Measurements from ENCODE around the gene ISL1. TPM values are rescaled to one million over a fixed set of nuclear protein-coding genes. Genes with fewer than 3 reads are reported as not detected.

Gene ISL1
- total RNA-seq, 1 experiment from 2014 or later, result not detected

- Histone ChIP-seq H3K4me3 (ENCODE audit: low read length) (no peak overlapping the region), H3K27ac (ENCODE audit: low read length) (no peak overlapping the region), H3K36me3 (ENCODE audit: insufficient read depth, low read length) (no peaks in the 10 kb centered on the region), H3K9me3 (ENCODE audit: low read length) (no peaks in the 10 kb centered on the region), H3K79me2 (ENCODE audit: low read length) (no peaks in the 10 kb centered on the region), H3K4me1 (ENCODE audit: low read length) (no peaks in the 10 kb centered on the region), H3K4me2 (ENCODE audit: low read depth, low read length, poor library complexity, severe bottlenecking) (no peak overlapping the region), H2AFZ (ENCODE audit: low read length) (no peak overlapping the region), H4K20me1 (ENCODE audit: insufficient read depth, low read depth, low read length) (no peaks in the 10 kb centered on the region), H3K9me2 (replicated peaks; ENCODE audit: insufficient read depth, low read length) (no peaks in the 10 kb centered on the region), H3K27me3 (ENCODE audit: low read length) (no peaks in the 10 kb centered on the region), H3K9ac (ENCODE audit: low read length) (no peak overlapping the region)
- DNase-seq, result peak; percentile 7
These were observed 15.8 kb downstream of the ISL1 start for GRCh38 chr5:51398875-51399642.

DNA sequence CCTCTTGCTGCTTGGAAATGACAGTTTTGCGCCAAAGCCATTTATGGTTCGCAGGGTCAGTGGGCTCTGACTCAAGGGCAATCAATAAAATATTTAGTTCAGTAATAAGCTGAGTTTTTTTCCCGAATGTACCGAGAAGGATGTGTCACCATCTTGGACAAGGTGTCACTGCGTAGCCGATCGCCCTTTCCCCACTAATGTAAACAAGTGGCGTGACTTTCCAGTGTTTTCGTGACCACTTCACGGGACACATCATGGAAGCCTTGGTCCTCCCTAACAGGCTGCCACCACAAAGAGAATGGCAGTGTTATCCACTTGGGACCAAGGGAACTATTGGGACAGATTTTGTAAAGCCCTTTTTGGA lies 16.4 kb downstream of the ISL1 start:
- no peak overlapping the region for H3K4me2 ChIP-seq (ENCODE audit: low read depth, low read length, poor library complexity, severe bottlenecking)
- H4K20me1 ChIP-seq (ENCODE audit: insufficient read depth, low read depth, low read length), result no peaks in the 10 kb centered on the region
- H3K4me3 ChIP-seq (ENCODE audit: low read length), result no peak overlapping the region
- H2AFZ ChIP-seq (ENCODE audit: low read length), result no peak overlapping the region
- DNase-seq, result no peak
- no peaks in the 10 kb centered on the region for H3K9me3 ChIP-seq (ENCODE audit: low read length)
- no peaks in the 10 kb centered on the region for H3K79me2 ChIP-seq (ENCODE audit: low read length)
- no peaks in the 10 kb centered on the region for H3K4me1 ChIP-seq (ENCODE audit: low read length)
- H3K9me2 ChIP-seq (replicated peaks; ENCODE audit: insufficient read depth, low read length), result no peaks in the 10 kb centered on the region
- H3K9ac ChIP-seq (ENCODE audit: low read length), result no peak overlapping the region
- H3K36me3 ChIP-seq (ENCODE audit: insufficient read depth, low read length), result no peaks in the 10 kb centered on the region
- H3K27me3 ChIP-seq (ENCODE audit: low read length), result no peaks in the 10 kb centered on the region
- no peak overlapping the region for H3K27ac ChIP-seq (ENCODE audit: low read length)

- no peaks in the 10 kb centered on the region for H3K36me3 ChIP-seq (ENCODE audit: insufficient read depth, low read length)
- DNase-seq, result no peak
- H3K9ac ChIP-seq (ENCODE audit: low read length), result no peak overlapping the region
- H3K4me1 ChIP-seq (ENCODE audit: low read length), result no peaks in the 10 kb centered on the region
- H3K9me3 ChIP-seq (ENCODE audit: low read length), result no peaks in the 10 kb centered on the region
- 0 out of 2 replicates have a peak, but pooled peaks cover 2% of the 10 kb centered on the region for H3K27me3 ChIP-seq (ENCODE audit: low read length)
- H3K4me3 ChIP-seq (ENCODE audit: low read length), result no peak overlapping the region
- no peak overlapping the region for H3K4me2 ChIP-seq (ENCODE audit: low read depth, low read length, poor library complexity, severe bottlenecking)
- H3K27ac ChIP-seq (ENCODE audit: low read length), result no peak overlapping the region
- no peaks in the 10 kb centered on the region for H4K20me1 ChIP-seq (ENCODE audit: insufficient read depth, low read depth, low read length)
- H2AFZ ChIP-seq (ENCODE audit: low read length), result no peak overlapping the region
- H3K79me2 ChIP-seq (ENCODE audit: low read length), result no peaks in the 10 kb centered on the region
- H3K9me2 ChIP-seq (replicated peaks; ENCODE audit: insufficient read depth, low read length), result no peaks in the 10 kb centered on the region
These were observed 21.0 kb downstream of the ISL1 start for GRCh38 chr5:51404255-51404654.

GRCh38 chr5:51411921-51412325 lies 28.7 kb downstream of the ISL1 start:
- H3K4me1 ChIP-seq (ENCODE audit: low read length), result no peaks in the 10 kb centered on the region
- no peak overlapping the region for H3K27ac ChIP-seq (ENCODE audit: low read length)
- no peaks in the 10 kb centered on the region for H3K36me3 ChIP-seq (ENCODE audit: insufficient read depth, low read length)
- DNase-seq, result no peak
- H3K4me3 ChIP-seq (ENCODE audit: low read length), result no peak overlapping the region
- H3K9me3 ChIP-seq (ENCODE audit: low read length), result no peaks in the 10 kb centered on the region
- no peak overlapping the region for H3K4me2 ChIP-seq (ENCODE audit: low read depth, low read length, poor library complexity, severe bottlenecking)
- no peaks in the 10 kb centered on the region for H3K9me2 ChIP-seq (replicated peaks; ENCODE audit: insufficient read depth, low read length)
- no peak overlapping the region for H2AFZ ChIP-seq (ENCODE audit: low read length)
- no peaks in the 10 kb centered on the region for H4K20me1 ChIP-seq (ENCODE audit: insufficient read depth, low read depth, low read length)
- H3K79me2 ChIP-seq (ENCODE audit: low read length), result no peaks in the 10 kb centered on the region
- H3K27me3 ChIP-seq (ENCODE audit: low read length), result no peaks in the 10 kb centered on the region
- H3K9ac ChIP-seq (ENCODE audit: low read length), result no peak overlapping the region

- Histone ChIP-seq H3K4me3 (ENCODE audit: low read length) (no peak overlapping the region), H3K4me1 (ENCODE audit: low read length) (no peaks in the 10 kb centered on the region), H3K27ac (ENCODE audit: low read length) (no peak overlapping the region), H2AFZ (ENCODE audit: low read length) (no peak overlapping the region), H3K9ac (ENCODE audit: low read length) (no peak overlapping the region), H3K27me3 (ENCODE audit: low read length) (no peaks in the 10 kb centered on the region), H3K79me2 (ENCODE audit: low read length) (no peaks in the 10 kb centered on the region), H3K4me2 (ENCODE audit: low read depth, low read length, poor library complexity, severe bottlenecking) (no peak overlapping the region), H4K20me1 (ENCODE audit: insufficient read depth, low read depth, low read length) (no peaks in the 10 kb centered on the region), H3K9me3 (ENCODE audit: low read length) (no peaks in the 10 kb centered on the region), H3K36me3 (ENCODE audit: insufficient read depth, low read length) (no peaks in the 10 kb centered on the region), H3K9me2 (replicated peaks; ENCODE audit: insufficient read depth, low read length) (no peaks in the 10 kb centered on the region)
- DNase-seq, result no peak
These were observed 31.3 kb downstream of the ISL1 start for GRCh38 chr5:51414516-51414915.

- no peaks in the 10 kb centered on the region for H3K9me2 ChIP-seq (replicated peaks; ENCODE audit: insufficient read depth, low read length)
- H3K27me3 ChIP-seq (ENCODE audit: low read length), result no peaks in the 10 kb centered on the region
- no peaks in the 10 kb centered on the region for H4K20me1 ChIP-seq (ENCODE audit: insufficient read depth, low read depth, low read length)
- no peaks in the 10 kb centered on the region for H3K79me2 ChIP-seq (ENCODE audit: low read length)
- no peak for DNase-seq
- no peak overlapping the region for H3K9ac ChIP-seq (ENCODE audit: low read length)
- H3K4me1 ChIP-seq (ENCODE audit: low read length), result no peaks in the 10 kb centered on the region
- H3K4me3 ChIP-seq (ENCODE audit: low read length), result no peak overlapping the region
- no peak overlapping the region for H3K27ac ChIP-seq (ENCODE audit: low read length)
- H2AFZ ChIP-seq (ENCODE audit: low read length), result no peak overlapping the region
- no peak overlapping the region for H3K4me2 ChIP-seq (ENCODE audit: low read depth, low read length, poor library complexity, severe bottlenecking)
- no peaks in the 10 kb centered on the region for H3K36me3 ChIP-seq (ENCODE audit: insufficient read depth, low read length)
- no peaks in the 10 kb centered on the region for H3K9me3 ChIP-seq (ENCODE audit: low read length)
These were observed 32.9 kb downstream of the ISL1 start for GRCh38 chr5:51416149-51416548.

DNA sequence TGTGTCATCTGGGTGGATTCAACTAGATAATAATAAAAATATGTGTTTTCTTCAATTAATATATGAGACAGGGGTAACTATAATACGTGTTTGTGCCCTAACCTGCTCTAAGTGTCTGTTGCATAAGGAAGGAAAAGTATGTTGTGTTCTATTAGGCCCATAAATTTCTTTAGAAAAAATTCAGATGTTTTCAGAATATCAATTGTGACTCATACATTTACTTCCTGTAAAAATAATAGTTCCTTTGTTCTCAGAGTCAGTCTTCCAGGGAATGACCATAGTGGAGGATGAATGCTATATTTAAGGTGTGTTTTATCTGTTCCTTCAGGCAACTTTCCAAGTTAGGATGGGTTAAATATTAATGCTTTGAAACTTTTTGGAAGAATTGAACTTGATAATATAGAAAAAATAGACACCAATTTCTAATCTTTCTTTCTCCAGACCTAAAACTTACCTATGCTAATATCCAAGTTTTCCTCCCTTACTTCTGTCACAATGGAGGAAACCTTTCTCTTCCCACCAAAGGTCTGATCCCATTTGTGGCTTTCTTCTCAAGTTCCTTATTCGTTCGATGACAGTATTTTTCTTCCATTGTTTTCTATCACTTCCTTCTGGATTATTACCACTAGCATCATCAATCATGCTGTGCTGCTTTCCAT lies 49.9 kb downstream of the ISL1 start:
- Histone ChIP-seq H4K20me1 (ENCODE audit: insufficient read depth, low read depth, low read length) (no peaks in the 10 kb centered on the region), H3K27me3 (ENCODE audit: low read length) (no peaks in the 10 kb centered on the region), H3K4me3 (ENCODE audit: low read length) (no peak overlapping the region), H3K4me1 (ENCODE audit: low read length) (no peaks in the 10 kb centered on the region), H3K9ac (ENCODE audit: low read length) (no peak overlapping the region), H3K9me3 (ENCODE audit: low read length) (no peaks in the 10 kb centered on the region), H3K36me3 (ENCODE audit: insufficient read depth, low read length) (no peaks in the 10 kb centered on the region), H2AFZ (ENCODE audit: low read length) (no peak overlapping the region), H3K9me2 (replicated peaks; ENCODE audit: insufficient read depth, low read length) (no peaks in the 10 kb centered on the region), H3K27ac (ENCODE audit: low read length) (no peak overlapping the region), H3K4me2 (ENCODE audit: low read depth, low read length, poor library complexity, severe bottlenecking) (no peak overlapping the region), H3K79me2 (ENCODE audit: low read length) (no peaks in the 10 kb centered on the region)
- DNase-seq, result no peak

- Histone ChIP-seq H3K9ac (ENCODE audit: low read length) (no peak overlapping the region), H4K20me1 (ENCODE audit: insufficient read depth, low read depth, low read length) (no peaks in the 10 kb centered on the region), H3K9me3 (ENCODE audit: low read length) (no peaks in the 10 kb centered on the region), H3K4me1 (ENCODE audit: low read length) (no peaks in the 10 kb centered on the region), H3K4me3 (ENCODE audit: low read length) (no peak overlapping the region), H3K79me2 (ENCODE audit: low read length) (no peaks in the 10 kb centered on the region), H3K36me3 (ENCODE audit: insufficient read depth, low read length) (no peaks in the 10 kb centered on the region), H2AFZ (ENCODE audit: low read length) (no peak overlapping the region), H3K4me2 (ENCODE audit: low read depth, low read length, poor library complexity, severe bottlenecking) (no peak overlapping the region), H3K27ac (ENCODE audit: low read length) (no peak overlapping the region), H3K9me2 (replicated peaks; ENCODE audit: insufficient read depth, low read length) (no peaks in the 10 kb centered on the region), H3K27me3 (ENCODE audit: low read length) (no peaks in the 10 kb centered on the region)
- DNase-seq, result no peak
These were observed 56.0 kb downstream of the ISL1 start for GRCh38 chr5:51439232-51439631.
